Osteocyte (in vitro differentiated cells): ENCODE results near the gene CRIP3. TPM values are rescaled to one million over a fixed set of nuclear protein-coding genes. Genes with fewer than 3 reads are reported as not detected.

Source experiments
- DNase-seq: peaks from one replicate; pipeline ENCODE4 v3.0.0; 2021; ENCODE audit warnings: mixed read lengths; ENCODE audit not compliant: unreplicated experiment; ENCODE audit errors: extremely low spot score
- H3K27ac Mint-ChIP-seq: one replicate; pipeline ENCODE4 v1.8.0; 2021; ENCODE audit warnings: mild to moderate bottlenecking, mixed read lengths; ENCODE audit not compliant: unreplicated experiment
- H3K27me3 Mint-ChIP-seq: one replicate; pipeline ENCODE4 v1.8.0; 2021; ENCODE audit warnings: mixed read lengths; ENCODE audit not compliant: unreplicated experiment
- H3K36me3 Mint-ChIP-seq: one replicate; pipeline ENCODE4 v1.8.0; 2021; ENCODE audit warnings: mixed read lengths; ENCODE audit not compliant: unreplicated experiment
- H3K4me1 Mint-ChIP-seq: one replicate; pipeline ENCODE4 v1.8.0; 2021; ENCODE audit warnings: mixed read lengths; ENCODE audit not compliant: unreplicated experiment
- H3K4me3 Mint-ChIP-seq: one replicate; pipeline ENCODE4 v1.8.0; 2021; ENCODE audit warnings: mild to moderate bottlenecking, moderate library complexity, mixed read lengths; ENCODE audit not compliant: unreplicated experiment
- H3K9me3 Mint-ChIP-seq: one replicate; pipeline ENCODE4 v1.8.0; 2021; ENCODE audit warnings: mixed read lengths; ENCODE audit not compliant: unreplicated experiment
- total RNA-seq: library from RNA; stranded (reverse); gene quantifications from 2 replicates; pipeline ENCODE4 v1.2.1, GENCODE V29; 2021
- TF ChIP-seq, protein P1 (sequence below): fragments of 200-600 bp; sonication (generic); IDR thresholded peaks from 2 replicates; pipeline ENCODE4 v1.5.0; 2021; ENCODE audit warnings: antibody characterized with exemption, mild to moderate bottlenecking, moderate library complexity

Gene CRIP3
- total RNA-seq, 1 donor from 2014 or later = 1.8 TPM

DNA sequence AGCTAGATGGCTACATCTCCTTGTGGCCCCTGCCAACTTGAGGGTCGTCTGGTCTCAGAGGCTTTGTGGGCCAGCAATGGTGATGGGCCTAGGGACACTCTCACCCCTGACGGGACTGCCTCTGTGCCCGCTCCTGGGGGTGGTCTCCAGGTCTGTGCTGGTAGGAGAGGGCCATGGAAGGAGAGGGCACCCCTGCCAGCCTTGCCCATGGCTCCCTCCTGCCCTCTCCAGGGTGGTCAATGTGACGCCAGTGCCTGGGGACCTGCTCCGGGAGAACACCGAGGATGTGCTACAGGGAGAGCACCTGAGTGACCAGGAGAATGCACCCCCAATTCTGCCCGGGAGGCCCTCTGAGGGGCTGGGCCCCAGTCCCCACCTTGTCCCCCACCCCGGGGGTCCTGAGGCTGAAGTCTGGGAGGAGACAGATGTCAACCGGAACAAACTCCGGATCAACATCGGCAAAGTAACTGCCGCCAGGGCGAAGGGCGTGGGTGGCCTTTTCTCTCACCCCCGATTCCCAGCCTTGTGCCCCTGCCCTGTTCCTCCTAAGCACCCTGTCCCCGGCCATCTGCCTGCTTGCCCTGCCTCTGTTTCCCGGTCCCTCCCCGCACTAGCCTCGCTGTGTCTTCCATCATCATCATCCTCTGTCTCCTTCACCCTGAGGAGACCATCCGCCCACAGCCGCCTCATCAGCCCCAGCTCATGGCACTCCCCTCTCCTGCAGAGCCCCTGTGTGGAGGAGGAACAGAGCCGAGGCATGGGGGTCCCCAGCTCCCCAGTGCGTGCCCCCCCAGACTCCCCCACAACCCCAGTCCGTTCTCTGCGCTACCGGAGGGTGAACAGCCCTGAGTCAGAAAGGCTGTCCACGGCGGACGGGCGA is 49.6 kb downstream of the CRIP3 start:
- H3K27me3 Mint-ChIP-seq = peaks cover 8% of the 10 kb centered on the region
- H3K4me3 Mint-ChIP-seq = no peak overlapping the region
- no peak overlapping the region for H3K27ac Mint-ChIP-seq
- no peaks in the 10 kb centered on the region for H3K9me3 Mint-ChIP-seq
- peaks cover 9% of the 10 kb centered on the region for H3K4me1 Mint-ChIP-seq
- no peak for DNase-seq
- no peaks in the 10 kb centered on the region for H3K36me3 Mint-ChIP-seq
- TF ChIP-seq, protein P1, sequence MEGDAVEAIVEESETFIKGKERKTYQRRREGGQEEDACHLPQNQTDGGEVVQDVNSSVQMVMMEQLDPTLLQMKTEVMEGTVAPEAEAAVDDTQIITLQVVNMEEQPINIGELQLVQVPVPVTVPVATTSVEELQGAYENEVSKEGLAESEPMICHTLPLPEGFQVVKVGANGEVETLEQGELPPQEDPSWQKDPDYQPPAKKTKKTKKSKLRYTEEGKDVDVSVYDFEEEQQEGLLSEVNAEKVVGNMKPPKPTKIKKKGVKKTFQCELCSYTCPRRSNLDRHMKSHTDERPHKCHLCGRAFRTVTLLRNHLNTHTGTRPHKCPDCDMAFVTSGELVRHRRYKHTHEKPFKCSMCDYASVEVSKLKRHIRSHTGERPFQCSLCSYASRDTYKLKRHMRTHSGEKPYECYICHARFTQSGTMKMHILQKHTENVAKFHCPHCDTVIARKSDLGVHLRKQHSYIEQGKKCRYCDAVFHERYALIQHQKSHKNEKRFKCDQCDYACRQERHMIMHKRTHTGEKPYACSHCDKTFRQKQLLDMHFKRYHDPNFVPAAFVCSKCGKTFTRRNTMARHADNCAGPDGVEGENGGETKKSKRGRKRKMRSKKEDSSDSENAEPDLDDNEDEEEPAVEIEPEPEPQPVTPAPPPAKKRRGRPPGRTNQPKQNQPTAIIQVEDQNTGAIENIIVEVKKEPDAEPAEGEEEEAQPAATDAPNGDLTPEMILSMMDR = no peak

- H3K4me1 Mint-ChIP-seq = peaks cover 9% of the 10 kb centered on the region
- no peak for DNase-seq
- no peaks in the 10 kb centered on the region for H3K9me3 Mint-ChIP-seq
- H3K27ac Mint-ChIP-seq = no peak overlapping the region
- peaks cover 8% of the 10 kb centered on the region for H3K27me3 Mint-ChIP-seq
- TF ChIP-seq, protein P1 = no peak
- H3K4me3 Mint-ChIP-seq = no peak overlapping the region
- no peaks in the 10 kb centered on the region for H3K36me3 Mint-ChIP-seq
Observed at GRCh38 chr6:43258180-43258579, 50.4 kb downstream of the CRIP3 start.

- Mint-ChIP-seq H3K4me3 (no peak overlapping the region), H3K27ac (no peak overlapping the region), H3K4me1 (peaks cover 9% of the 10 kb centered on the region), H3K9me3 (no peaks in the 10 kb centered on the region), H3K36me3 (no peaks in the 10 kb centered on the region), H3K27me3 (peaks cover 8% of the 10 kb centered on the region)
- no peak for DNase-seq
- TF ChIP-seq, protein P1 = no peak
Observed at GRCh38 chr6:43257367-43258145, 51.1 kb downstream of the CRIP3 start.

GRCh38 chr6:43256670-43257366 is 51.8 kb downstream of the CRIP3 start:
- H3K36me3 Mint-ChIP-seq = no peaks in the 10 kb centered on the region
- no peak overlapping the region for H3K4me3 Mint-ChIP-seq
- H3K4me1 Mint-ChIP-seq = peaks cover 4% of the 10 kb centered on the region
- H3K27me3 Mint-ChIP-seq = peaks cover 9% of the 10 kb centered on the region
- H3K27ac Mint-ChIP-seq = no peak overlapping the region
- TF ChIP-seq, protein P1 = no peak
- H3K9me3 Mint-ChIP-seq = no peaks in the 10 kb centered on the region
- DNase-seq = no peak

Other genes with a start within 250 kb of the CRIP3 start
- 50.7 and 55.2 TPM in 2 replicates for gene MRPL2, start 249.4 kb downstream of the CRIP3 start, total RNA-seq
- gene KLC4, start 249.2 kb downstream of the CRIP3 start, total RNA-seq = 39.0 and 44.5 TPM in 2 replicates
- gene PTK7, start 232.5 kb downstream of the CRIP3 start, total RNA-seq = 183 and 189 TPM in 2 replicates
- gene SRF, start 137.6 kb downstream of the CRIP3 start, total RNA-seq = 29.8 and 32.5 TPM in 2 replicates
- gene CUL9, start 126.6 kb downstream of the CRIP3 start, total RNA-seq = 39.5 and 41.9 TPM in 2 replicates
- gene DNPH1, start 79.3 kb downstream of the CRIP3 start, total RNA-seq = 27.2 and 35.6 TPM in 2 replicates
- gene TTBK1, start 65.3 kb downstream of the CRIP3 start, total RNA-seq = 0.05 and 0.08 TPM in 2 replicates
- not detected in 2 replicates for gene SLC22A7, start 10.6 kb downstream of the CRIP3 start, total RNA-seq
- gene ZNF318, start 60.8 kb upstream of the CRIP3 start, total RNA-seq = 25.1 and 26.0 TPM in 2 replicates
- 40.1 and 42.8 TPM in 2 replicates for gene ABCC10, start 118.7 kb upstream of the CRIP3 start, total RNA-seq
- 0.43 TPM in 1 of 2 replicates, not detected in the other for gene DLK2, start 146.7 kb upstream of the CRIP3 start, total RNA-seq
- gene TJAP1, start 168.7 kb upstream of the CRIP3 start, total RNA-seq = 38.7 and 42.8 TPM in 2 replicates
- gene LRRC73, start 201.5 kb upstream of the CRIP3 start, total RNA-seq = 0.29 and 0.40 TPM in 2 replicates
- gene YIPF3, start 208.1 kb upstream of the CRIP3 start, total RNA-seq = 148 and 151 TPM in 2 replicates
- 27.9 and 32.8 TPM in 2 replicates for gene POLR1C, start 208.3 kb upstream of the CRIP3 start, total RNA-seq